GM18507 (cell line): Measurements from ENCODE around the gene PXDN.
A peak's percentile ranks its signal among the peaks of the same experiment; 100 is the strongest.
"Not testable (repeated sequence)": the region's sequence is repeated elsewhere in the genome, so short reads cannot be mapped to it uniquely, and the experiment has no call there.

Experiments
- DNase-seq: peaks from one replicate; pipeline ENCODE4 v3.0.0; 2011; ENCODE audit warnings: low read depth; ENCODE audit not compliant: insufficient read length; ENCODE audit errors: extremely low spot score
- FAIRE-seq: peaks from 2 replicates; lab custom pipeline; 2011; peaks lifted over from hg19 to GRCh38; lab: Jason Lieb, UNC

The PXDN gene

GRCh38 chr2:1631292-1632001, 112.9 kb downstream of the PXDN start:
- DNase-seq (no peak), FAIRE-seq (no peak)

- DNase-seq (no peak), FAIRE-seq (no peak)
Observed at GRCh38 chr2:1628893-1629292, 115.4 kb downstream of the PXDN start.

GRCh38 chr2:1627628-1628381, 116.5 kb downstream of the PXDN start:
- DNase-seq (no peak), FAIRE-seq (no peak)

- no peak for FAIRE-seq
- DNase-seq = no peak
Observed at GRCh38 chr2:1626271-1626681, 118.0 kb downstream of the PXDN start.

- no peak for DNase-seq
- FAIRE-seq = no peak
Observed at GRCh38 chr2:1625281-1626001, 118.9 kb downstream of the PXDN start.

- DNase-seq = no peak
- no peak for FAIRE-seq
Observed at GRCh38 chr2:1623906-1624445, 120.3 kb downstream of the PXDN start.

GRCh38 chr2:1622521-1623200, 121.7 kb downstream of the PXDN start:
- FAIRE-seq = no peak
- no peak for DNase-seq

GRCh38 chr2:1621976-1622375, 122.3 kb downstream of the PXDN start:
- not testable (repeated sequence) for DNase-seq, FAIRE-seq

- FAIRE-seq (no peak), DNase-seq (no peak)
Observed at GRCh38 chr2:1621501-1621900, 122.8 kb downstream of the PXDN start.

- no peak for FAIRE-seq
- no peak for DNase-seq
Observed at GRCh38 chr2:1621041-1621440, 123.3 kb downstream of the PXDN start.

GRCh38 chr2:1620081-1620480, 124.2 kb downstream of the PXDN start:
- DNase-seq = no peak
- FAIRE-seq = no peak

- FAIRE-seq = no peak
Observed at GRCh38 chr2:1619556-1619955, 124.8 kb downstream of the PXDN start.

GRCh38 chr2:1618974-1619373, 125.3 kb downstream of the PXDN start:
- DNase-seq (no peak), FAIRE-seq (no peak)

More at GRCh38 chr2:1619556-1619955, 124.8 kb downstream of the PXDN start:
- DNase-seq = no peak

- FAIRE-seq (no peak), DNase-seq (no peak)
Observed at GRCh38 chr2:1618191-1618961, 125.9 kb downstream of the PXDN start.

- no peak for DNase-seq
Observed at GRCh38 chr2:1617425-1618021, 126.8 kb downstream of the PXDN start.

GRCh38 chr2:1614564-1614963, 129.8 kb downstream of the PXDN start:
- DNase-seq (no peak), FAIRE-seq (peak; percentile 44)

More at GRCh38 chr2:1617425-1618021, 126.8 kb downstream of the PXDN start:
- no peak for FAIRE-seq

- DNase-seq (no peak), FAIRE-seq (no peak)
Observed at GRCh38 chr2:1613731-1614354, 130.5 kb downstream of the PXDN start.

- FAIRE-seq (no peak), DNase-seq (no peak)
Observed at GRCh38 chr2:1613078-1613445, 131.3 kb downstream of the PXDN start.
